Epithelial cell of esophagus (primary cell): ENCODE results near the gene KIFC1.
"Not testable (repeated sequence)": the region's sequence is repeated elsewhere in the genome, so short reads cannot be mapped to it uniquely, and the experiment has no call there.

Experiments used
- DNase-seq: peaks from one replicate; pipeline ENCODE4 v3.0.0; 2010; ENCODE audit warnings: low read depth
- H3K4me3 ChIP-seq: 2 replicates; pipeline ENCODE4 v1.5.1; 2011; ENCODE audit warnings: mild to moderate bottlenecking, low read length, control low read depth
- CTCF ChIP-seq: IDR thresholded peaks from 2 replicates; pipeline ENCODE4 v1.5.1; 2011; ENCODE audit warnings: low read depth, mild to moderate bottlenecking, low read length, control low read depth, inconsistent platforms; ENCODE audit not compliant: insufficient read depth; ENCODE audit errors: missing control alignments

KIFC1 gene

GRCh38 chr6:33375143-33375671 lies 16.4 kb upstream of the KIFC1 start:
- peak; percentile 82 for DNase-seq
- TF ChIP-seq CTCF = no peak
- H3K4me3 ChIP-seq = no peak overlapping the region

GRCh38 chr6:33377171-33377570 lies 14.5 kb upstream of the KIFC1 start:
- TF ChIP-seq CTCF = no peak
- no peak for DNase-seq
- no peak overlapping the region for H3K4me3 ChIP-seq

DNA sequence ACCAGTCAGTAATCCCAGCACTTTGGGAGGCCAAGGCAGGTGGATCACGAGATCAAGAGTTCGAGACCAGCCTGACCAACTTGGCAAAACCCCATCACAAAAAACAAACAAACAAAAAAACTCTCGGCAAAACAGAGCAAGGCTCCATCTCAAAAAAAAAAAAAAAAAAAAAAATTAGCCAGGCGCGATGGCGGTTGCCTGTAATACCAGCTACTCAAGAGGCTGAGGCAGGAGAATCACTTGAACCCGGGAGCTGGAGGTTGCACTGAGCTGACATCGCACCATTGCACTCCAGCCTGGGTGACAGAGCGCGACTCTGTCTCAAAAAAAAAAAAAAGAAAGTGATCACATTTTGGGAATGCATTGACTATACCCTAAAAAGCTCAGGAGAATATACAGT lies 12.4 kb upstream of the KIFC1 start:
- not testable (repeated sequence) for H3K4me3 ChIP-seq, DNase-seq

GRCh38 chr6:33380272-33380981 lies 11.2 kb upstream of the KIFC1 start:
- TF ChIP-seq CTCF = no peak
- peak; percentile 23 for DNase-seq

GRCh38 chr6:33383427-33384185 lies 8.0 kb upstream of the KIFC1 start:
- H3K4me3 ChIP-seq = no peak overlapping the region
- TF ChIP-seq CTCF = no peak
- DNase-seq = no peak

More at GRCh38 chr6:33380272-33380981, 11.2 kb upstream of the KIFC1 start:
- no peak overlapping the region for H3K4me3 ChIP-seq

DNA sequence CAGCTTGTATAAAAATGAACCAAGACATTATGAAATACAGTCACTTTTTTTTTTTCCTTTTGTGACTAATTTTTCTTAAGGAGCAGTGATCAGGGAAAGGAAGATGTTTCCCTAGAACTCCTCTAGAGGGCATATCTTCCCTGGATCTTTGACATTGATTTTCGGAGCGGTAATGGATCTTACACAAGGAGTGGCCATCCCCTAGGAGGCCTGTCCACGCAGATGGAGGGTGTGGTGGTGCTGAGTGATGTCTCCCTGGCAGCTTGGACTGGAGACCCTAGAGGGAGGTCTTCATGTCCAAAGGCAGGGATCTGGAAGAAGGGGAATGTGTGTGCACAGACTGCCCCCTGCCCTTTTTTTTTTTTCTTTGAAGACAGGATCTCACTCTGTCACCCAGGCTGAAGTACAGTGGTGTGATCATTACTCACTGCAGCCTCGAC lies 7.0 kb upstream of the KIFC1 start:
- peak; percentile 64 for TF ChIP-seq CTCF
- peak; percentile 80 for DNase-seq

GRCh38 chr6:33390173-33390572 lies 1.4 kb upstream of the KIFC1 start:
- DNase-seq = no peak
- no peak overlapping the region for H3K4me3 ChIP-seq
- TF ChIP-seq CTCF = no peak

More for the DNA sequence above, 7.0 kb upstream of the KIFC1 start:
- H3K4me3 ChIP-seq = no peak overlapping the region
